ENCODE data around the gene BRINP3.

GRCh38 chr1:190049314-190049713, 428.4 kb downstream of the BRINP3 start:
- no peak for TF ChIP-seq POLR2AphosphoS5 (IDR thresholded peaks at IDR 0.05)
- no peak for TF ChIP-seq CTCF (IDR thresholded peaks at IDR 0.05)
- TF ChIP-seq POLR2A (IDR thresholded peaks at IDR 0.05) = no peak
